Epidermal melanocyte (primary cell): ENCODE measurements around the gene DLAT.
A peak's percentile ranks its signal among the peaks of the same experiment; 100 is the strongest.
"Not testable (repeated sequence)": the region's sequence is repeated elsewhere in the genome, so short reads cannot be mapped to it uniquely, and the experiment has no call there.

Source experiments
- DNase-seq: peaks from one replicate; pipeline ENCODE4 v3.0.0; 2011; ENCODE audit warnings: low spot score; ENCODE audit not compliant: insufficient read length

DLAT gene

DNA sequence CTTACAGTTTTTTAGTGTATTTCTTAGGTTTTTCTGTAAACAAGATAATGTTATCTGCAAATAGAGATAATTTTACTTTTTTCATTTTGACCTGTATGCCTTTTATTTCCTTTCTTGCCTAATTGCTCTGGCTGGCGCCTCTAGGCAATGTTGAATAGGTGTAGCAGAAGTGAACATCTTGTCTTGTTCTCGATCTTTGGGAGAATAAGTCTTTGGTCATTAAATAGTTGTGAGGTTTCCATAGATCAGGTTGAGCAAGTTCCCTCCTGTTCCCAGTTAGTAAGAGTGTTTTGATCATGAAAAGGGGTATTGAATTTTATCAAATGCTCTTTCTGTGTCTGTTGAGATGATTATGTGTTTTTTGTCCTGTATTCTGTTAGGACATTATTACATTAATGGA lies 24.6 kb downstream of the DLAT start:
- no peak for DNase-seq

GRCh38 chr11:112050721-112051120 lies 25.5 kb downstream of the DLAT start:
- no peak for DNase-seq

GRCh38 chr11:112051768-112052167 lies 26.6 kb downstream of the DLAT start:
- DNase-seq = no peak

GRCh38 chr11:112057170-112057569 lies 32.0 kb downstream of the DLAT start:
- DNase-seq = no peak

- no peak for DNase-seq
These were observed 32.9 kb downstream of the DLAT start for GRCh38 chr11:112058103-112058502.

DNA sequence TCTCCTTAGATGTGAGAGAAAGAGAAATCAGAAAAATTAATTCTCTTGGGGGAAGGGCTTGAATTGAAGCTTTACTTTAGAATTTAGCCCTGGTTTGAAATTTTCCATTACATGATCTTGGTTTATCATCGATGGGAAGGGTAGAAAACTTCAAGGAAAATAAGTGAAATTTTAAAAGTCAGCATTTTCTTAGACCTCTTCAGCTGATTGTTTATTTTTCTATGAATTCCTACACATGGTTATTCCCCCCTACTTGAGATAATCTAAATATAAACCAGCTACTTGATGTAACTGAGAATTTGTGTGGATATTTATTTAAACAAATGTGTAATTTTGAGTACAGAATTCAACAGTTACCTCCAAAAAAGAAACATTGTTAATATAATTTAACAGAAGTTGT lies 37.7 kb downstream of the DLAT start:
- DNase-seq = no peak

- DNase-seq = peak; percentile 81
These were observed 49.0 kb downstream of the DLAT start, which contains the start of the genes NKAPD1 and PIH1D2 for GRCh38 chr11:112073941-112074811. Gene NKAPD1, plus strand, starts transcription at chr11:112074299. Its CDS starts 1,276 bp downstream, at chr11:112075575. Gene PIH1D2, minus strand, starts transcription at chr11:112074017. Its CDS starts 843 bp downstream, at chr11:112073174.

GRCh38 chr11:112082729-112083128 lies 57.5 kb downstream of the DLAT start:
- DNase-seq = no peak

- DNase-seq = no peak
These were observed 60.7 kb downstream of the DLAT start for GRCh38 chr11:112085822-112086421.

DNA sequence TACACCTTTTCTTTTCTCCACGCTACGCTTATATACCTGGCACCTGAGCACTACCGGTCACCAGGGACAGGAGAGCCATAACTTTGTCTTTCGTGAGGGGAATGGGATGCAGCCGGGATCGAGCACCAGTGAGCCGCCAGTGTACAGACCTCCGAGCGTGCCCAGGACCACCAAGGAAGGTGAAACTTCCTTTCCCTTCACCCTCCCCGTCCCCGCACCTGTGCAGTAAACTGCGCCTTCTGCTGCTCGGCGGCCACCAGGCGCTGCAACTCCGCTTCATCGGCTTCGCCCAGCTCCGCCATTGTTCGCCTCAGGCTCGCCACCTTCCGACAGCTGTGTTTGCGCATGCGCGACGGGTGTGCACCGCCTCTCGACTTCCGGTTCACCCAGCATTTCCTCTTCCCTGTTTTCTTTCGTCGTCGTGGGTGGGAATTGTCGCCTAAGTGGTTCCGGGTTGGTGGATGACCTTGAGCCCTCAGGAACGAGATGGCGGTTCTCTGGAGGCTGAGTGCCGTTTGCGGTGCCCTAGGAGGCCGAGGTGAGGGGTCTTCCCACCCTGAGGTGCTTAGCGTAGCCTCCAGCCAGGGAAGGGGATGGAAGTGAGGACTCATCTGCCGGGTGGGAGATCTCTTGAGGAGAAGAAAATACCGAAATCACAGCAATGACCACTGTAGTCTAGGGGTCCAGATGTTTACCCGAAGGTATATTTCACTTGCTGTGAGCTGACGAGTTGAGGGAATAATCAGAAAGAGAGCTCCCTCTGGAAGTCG lies 61.4 kb downstream of the DLAT start, which contains the start of the genes SDHD and TIMM8B:
TSS of gene SDHD (plus strand) at position 452 of the 770 bp plus-strand sequence. CDS start at position 487, 35 bp downstream.
TSS of gene TIMM8B (minus strand) at position 335 of the 770 bp plus-strand sequence. CDS start at position 302, 33 bp downstream.
- DNase-seq = peak; percentile 90

DNA sequence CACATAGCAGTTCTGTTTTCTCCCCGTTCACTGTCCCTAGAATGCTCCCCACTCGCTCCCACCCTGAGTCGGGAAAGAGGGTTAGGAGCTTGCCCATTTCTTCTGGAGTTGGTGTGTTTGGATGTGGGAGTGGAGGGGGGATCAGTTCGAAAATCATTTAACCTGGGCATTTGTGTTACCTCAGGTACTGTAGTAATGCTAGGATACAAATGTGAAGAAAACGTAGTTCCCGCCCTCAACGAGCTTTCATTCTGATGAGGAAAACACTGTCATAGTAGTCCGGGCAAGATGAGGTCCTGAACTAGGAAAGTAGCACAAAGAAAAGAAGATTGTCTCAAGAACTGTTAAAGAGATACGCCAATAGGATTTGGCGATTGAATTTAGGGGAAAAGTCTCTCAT lies 62.0 kb downstream of the DLAT start:
- DNase-seq = no peak

- DNase-seq = not testable (repeated sequence)
These were observed 70.1 kb downstream of the DLAT start for GRCh38 chr11:112095302-112095701.

GRCh38 chr11:112096194-112096593 lies 71.0 kb downstream of the DLAT start:
- DNase-seq = no peak

DNA sequence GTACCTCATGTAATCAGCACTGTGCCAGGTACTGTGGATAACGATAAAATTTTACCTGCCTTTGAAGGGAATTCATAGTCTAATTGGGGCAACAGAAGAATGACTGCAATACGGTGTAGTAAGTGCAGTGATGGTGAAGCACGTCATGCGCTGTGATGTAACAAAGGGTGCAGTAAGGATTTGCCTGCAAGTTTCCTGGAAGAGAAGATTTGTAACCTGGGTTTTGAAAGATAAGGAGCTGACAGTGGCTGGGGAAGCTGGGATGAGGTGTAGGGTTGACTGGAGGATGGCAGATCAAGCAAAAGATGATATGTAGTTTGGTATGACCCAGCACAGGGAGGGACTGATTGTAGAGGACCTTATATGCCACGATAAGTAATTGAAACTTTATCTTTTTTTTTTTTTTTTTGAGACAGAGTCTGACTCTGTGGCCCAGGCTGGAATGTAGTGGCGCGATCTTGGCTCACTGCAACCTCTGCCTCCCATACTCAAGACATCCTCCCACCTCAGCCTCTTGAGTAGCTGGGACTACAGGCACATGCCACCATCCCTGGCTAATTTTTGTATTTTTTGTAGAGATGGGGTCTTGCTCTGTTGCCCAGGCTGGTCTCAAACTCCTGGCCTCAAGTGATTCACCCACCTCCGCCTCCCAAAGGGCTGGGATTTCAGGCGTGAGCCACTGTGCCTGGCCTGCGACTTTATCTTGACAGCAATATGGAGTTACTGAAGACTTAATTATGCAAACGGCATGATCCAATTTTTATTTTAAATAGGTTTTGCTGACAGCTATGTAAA lies 72.7 kb downstream of the DLAT start:
- DNase-seq = no peak

- DNase-seq = no peak
These were observed 75.3 kb downstream of the DLAT start for GRCh38 chr11:112100462-112100861.

GRCh38 chr11:112103446-112103845 lies 78.2 kb downstream of the DLAT start:
- DNase-seq = no peak

DNA sequence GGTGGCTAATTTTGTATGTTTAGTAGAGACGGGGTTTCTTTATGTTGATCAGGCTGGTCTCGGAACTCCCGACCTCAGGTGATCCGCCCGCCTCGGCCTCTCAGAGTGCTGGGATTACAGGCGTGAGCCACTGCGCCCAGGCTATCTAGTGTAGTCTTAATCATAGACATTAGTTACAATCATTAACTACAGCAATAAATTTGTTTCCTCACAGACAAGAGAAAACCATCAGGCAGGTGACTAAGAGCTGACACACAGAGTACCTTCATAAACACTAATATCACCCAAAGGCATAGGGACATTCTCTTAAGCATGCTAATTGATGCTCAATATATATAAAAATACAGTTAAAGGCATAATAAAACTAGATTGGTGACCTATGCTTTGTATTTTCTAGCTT lies 80.9 kb downstream of the DLAT start:
- no peak for DNase-seq
